ENCODE results near the gene TPSG1. TPM values are rescaled to one million over a fixed set of nuclear protein-coding genes. Genes with fewer than 3 reads are reported as not detected.

TPSG1 gene
- total RNA-seq, 3 donors from 2014 or later (not counting 1 experiment from before 2014, with no cell fraction given), result 0.40 TPM; not detected in 2

GRCh38 chr16:1262210-1262845 is 37.3 kb upstream of the TPSG1 start:
- intact Hi-C loops (cut with micrococcal nuclease), result no loop called here
- peaks cover 18% of the 10 kb centered on the region for H3K27me3 ChIP-seq (ENCODE audit: control insufficient read depth, insufficient read depth, low read length)
- peaks cover 9% of the 10 kb centered on the region for H3K4me1 ChIP-seq (ENCODE audit: control insufficient read depth, insufficient read depth, low read length)
- Mint-ChIP-seq H3K4me1 (peaks cover 5 to 6% of the 10 kb centered on the region in 2 donors), H3K9me3 (no peaks in the 10 kb centered on the region), H3K4me3 (no peak overlapping the region), H3K27me3 (ENCODE audit: low read depth in 2 of 2) (peaks cover 8 to 22% of the 10 kb centered on the region in 2 donors), H3K36me3 (no peaks in the 10 kb centered on the region), H3K27ac (no peak overlapping the region)
- no peak overlapping the region for H3K4me3 ChIP-seq (ENCODE audit: low read length)
- no peak for TF ChIP-seq CTCF (IDR thresholded peaks at IDR 0.05)
- DNase-seq, result no peak
- no peaks in the 10 kb centered on the region for H3K9me3 ChIP-seq (ENCODE audit: control insufficient read depth, insufficient read depth, low read length)
- no peak for ATAC-seq
- H3K36me3 ChIP-seq (ENCODE audit: control insufficient read depth, insufficient read depth, low read length), result no peaks in the 10 kb centered on the region
- H3K27ac ChIP-seq (ENCODE audit: low read length), result no peak overlapping the region
- 89% methylated on average over 32 of the region's 32 CpGs for WGBS (ENCODE audit: insufficient coverage)

- peaks cover 5 to 6% of the 10 kb centered on the region in 2 donors for H3K4me1 Mint-ChIP-seq
- Histone ChIP-seq H3K9me3 (ENCODE audit: control insufficient read depth, insufficient read depth, low read length) (no peaks in the 10 kb centered on the region), H3K27me3 (ENCODE audit: control insufficient read depth, insufficient read depth, low read length) (peaks cover 18% of the 10 kb centered on the region), H3K4me3 (ENCODE audit: low read length) (no peak overlapping the region), H3K27ac (ENCODE audit: low read length) (no peak overlapping the region), H3K36me3 (ENCODE audit: control insufficient read depth, insufficient read depth, low read length) (no peaks in the 10 kb centered on the region), H3K4me1 (ENCODE audit: control insufficient read depth, insufficient read depth, low read length) (peaks cover 9% of the 10 kb centered on the region)
- no peak for TF ChIP-seq CTCF (IDR thresholded peaks at IDR 0.05)
- no peaks in the 10 kb centered on the region for H3K9me3 Mint-ChIP-seq
- no peaks in the 10 kb centered on the region for H3K36me3 Mint-ChIP-seq
- H3K27me3 Mint-ChIP-seq (ENCODE audit: low read depth in 2 of 2), result peaks cover 8 to 20% of the 10 kb centered on the region in 2 donors
- DNase-seq (no peak), ATAC-seq (peak in 1 of 3 donors; percentile 18)
- H3K27ac Mint-ChIP-seq, result no peak overlapping the region
- intact Hi-C loops (cut with micrococcal nuclease), result no loop called here
- H3K4me3 Mint-ChIP-seq, result no peak overlapping the region
- WGBS (ENCODE audit: insufficient coverage), result 21% methylated on average over 47 of the region's 47 CpGs
These were observed 36.2 kb upstream of the TPSG1 start for GRCh38 chr16:1261131-1261892.

GRCh38 chr16:1260101-1260680 is 35.1 kb upstream of the TPSG1 start:
- Mint-ChIP-seq H3K27me3 (ENCODE audit: low read depth in 2 of 2) (peaks cover 8 to 19% of the 10 kb centered on the region in 2 donors), H3K4me1 (peaks cover 5 to 6% of the 10 kb centered on the region in 2 donors), H3K4me3 (no peak overlapping the region), H3K9me3 (no peaks in the 10 kb centered on the region), H3K27ac (no peak overlapping the region), H3K36me3 (no peaks in the 10 kb centered on the region)
- Histone ChIP-seq H3K9me3 (ENCODE audit: control insufficient read depth, insufficient read depth, low read length) (no peaks in the 10 kb centered on the region), H3K4me3 (ENCODE audit: low read length) (no peak overlapping the region), H3K27me3 (ENCODE audit: control insufficient read depth, insufficient read depth, low read length) (peaks cover 18% of the 10 kb centered on the region), H3K36me3 (ENCODE audit: control insufficient read depth, insufficient read depth, low read length) (no peaks in the 10 kb centered on the region), H3K4me1 (ENCODE audit: control insufficient read depth, insufficient read depth, low read length) (peaks cover 9% of the 10 kb centered on the region), H3K27ac (ENCODE audit: low read length) (no peak overlapping the region)
- DNase-seq (no peak), ATAC-seq (no peak)
- 74% methylated on average over 36 of the region's 36 CpGs for WGBS (ENCODE audit: insufficient coverage)
- TF ChIP-seq CTCF (IDR thresholded peaks at IDR 0.05), result no peak
- intact Hi-C loops (cut with micrococcal nuclease), result no loop called here

Measured in natural killer cell (primary cell).